ENCODE measurements around the gene RILPL1.

DNA sequence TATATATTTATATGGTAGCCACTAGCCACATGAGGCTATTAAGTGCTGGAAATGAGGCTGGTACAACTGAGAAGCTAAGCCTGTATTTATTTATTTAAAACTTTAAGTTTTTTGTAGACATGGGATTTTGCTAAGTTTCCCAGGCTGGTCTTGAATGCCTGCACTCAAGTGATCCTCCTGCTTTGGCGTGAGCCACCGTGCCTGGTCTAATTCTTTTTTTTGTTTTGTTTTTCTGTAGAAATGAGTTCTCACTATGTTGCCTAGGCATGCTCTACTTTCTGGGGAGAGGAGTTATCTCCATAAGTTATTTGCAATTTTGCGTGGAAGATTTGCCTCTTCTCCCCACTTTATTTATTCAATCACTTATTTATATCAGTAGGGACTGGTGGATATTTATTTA lies 80.4 kb downstream of the RILPL1 start:
- TF ChIP-seq EZH2 (IDR thresholded peaks at IDR 0.05; ENCODE audit: insufficient read depth, poor library complexity, severe bottlenecking) (no peak), EZH2phosphoT487 (IDR thresholded peaks at IDR 0.05; ENCODE audit: insufficient read depth, low read depth) (no peak)

Measured in GM23248 (cell line).